BJ (cell line): ENCODE data around the gene LRRC17. TPM values are rescaled to one million over a fixed set of nuclear protein-coding genes. Genes with fewer than 3 reads are reported as not detected.

ENCODE experiments used
- CTCF ChIA-PET: fragments of 350-600 bp; formaldehyde crosslinking; extraction: SDS; loops from one replicate; lab custom pipeline; 2021; ENCODE audit warnings: antibody characterized with exemption, inconsistent platforms; lab: Yijun Ruan, JAX
- POLR2A ChIA-PET: fragments of 300-600 bp; sonication (Branson Sonifier 250); formaldehyde crosslinking; extraction: SDS; loops from one replicate; lab custom pipeline; 2021; ENCODE audit warnings: antibody characterized with exemption; lab: Charles Lee
- DNase-seq: peaks from one replicate; pipeline ENCODE4 v3.0.0-alpha.2; 2011; ENCODE audit warnings: low read depth
- H3K27me3 ChIP-seq: 2 replicates; pipeline ENCODE4 v1.6.0; 2011; ENCODE audit warnings: low read length; ENCODE audit not compliant: control insufficient read depth, insufficient read depth
- H3K36me3 ChIP-seq: 2 replicates; pipeline ENCODE4 v1.5.1; 2011; ENCODE audit warnings: low read length; ENCODE audit not compliant: control insufficient read depth, insufficient read depth
- H3K4me3 ChIP-seq: 2 replicates; pipeline ENCODE4 v1.5.1; 2011; ENCODE audit warnings: low read depth, mild to moderate bottlenecking, control low read depth, low read length
- CTCF ChIP-seq: IDR thresholded peaks from 2 replicates; pipeline ENCODE4 v1.5.1; 2011; ENCODE audit warnings: low read depth, mild to moderate bottlenecking, control low read depth, inconsistent platforms, low read length, moderate library complexity; ENCODE audit not compliant: insufficient read depth
- polyA minus RNA-seq: library from RNA; depleted of rRNA, polyadenylated mRNA; stranded (reverse); fragments of >200 nt; gene quantifications from 2 replicates; pipeline ENCODE4 v1.2.3, GENCODE V29; 2011; rRNA and poly(A)+ RNA removed
- polyA plus RNA-seq: library from polyadenylated mRNA; depleted of rRNA; stranded (reverse); fragments of >200 nt; gene quantifications from 2 replicates; pipeline ENCODE4 v1.2.3, GENCODE V29; 2011; rRNA removed

The LRRC17 gene
- 2.4 and 3.4 TPM in 2 replicates for polyA plus RNA-seq
- polyA minus RNA-seq, result 0.76 and 0.77 TPM in 2 replicates

DNA sequence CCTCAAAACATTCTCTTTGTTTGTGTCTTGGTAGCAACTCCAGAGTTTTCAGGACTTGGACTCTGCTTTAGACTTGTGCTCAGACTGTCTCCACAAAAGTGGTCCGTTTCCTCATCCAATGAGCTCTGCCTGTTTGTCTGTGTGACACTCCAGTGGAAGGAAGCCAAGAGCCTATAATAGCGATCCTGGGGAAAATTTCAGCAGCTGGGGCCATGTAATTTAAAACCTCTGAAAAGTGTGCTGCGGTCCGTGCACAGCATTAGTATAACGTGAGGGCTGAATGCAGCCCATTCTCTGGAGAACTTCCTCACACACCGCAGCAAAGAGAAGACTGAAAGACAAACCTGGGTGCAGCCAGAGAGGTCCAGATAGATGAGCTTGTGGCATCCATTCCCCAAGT lies at the start of gene LRRC17:
Gene LRRC17, plus strand, starts transcription at position 259 of the 400 bp plus-strand sequence. CDS start 20,914 bp downstream, outside the sequence.
- H3K4me3 ChIP-seq, result peak within 1 kb of the TSS; percentile 27
- H3K27me3 ChIP-seq, result no peaks in the 10 kb centered on the region
- CTCF ChIA-PET, result interaction anchor here (1.0 kb wide), 2 partner anchors 21 to 24 kb away, joined by 3 read pairs; no protein-coding TSS in a partner anchor
- DNase-seq, result no peak
- POLR2A ChIA-PET, result no interaction called here
- H3K36me3 ChIP-seq, result no peaks in the 10 kb centered on the region
- TF ChIP-seq CTCF, result no peak

- Histone ChIP-seq H3K27me3 (no peaks in the 10 kb centered on the region), H3K4me3 (no peak overlapping the region), H3K36me3 (no peaks in the 10 kb centered on the region)
- POLR2A ChIA-PET, result no interaction called here
- no peak for TF ChIP-seq CTCF
- DNase-seq, result no peak
- CTCF ChIA-PET, result no interaction called here
Measured at GRCh38 chr7:102864958-102865357, 47.8 kb upstream of the LRRC17 start.

- POLR2A ChIA-PET, result no interaction called here
- Histone ChIP-seq H3K27me3 (no peaks in the 10 kb centered on the region), H3K4me3 (no peak overlapping the region), H3K36me3 (no peaks in the 10 kb centered on the region)
- no peak for TF ChIP-seq CTCF
- CTCF ChIA-PET, result no interaction called here
- DNase-seq, result no peak
Measured at GRCh38 chr7:102866535-102867215, 46.1 kb upstream of the LRRC17 start.

- DNase-seq, result no peak
- Histone ChIP-seq H3K36me3 (no peaks in the 10 kb centered on the region), H3K4me3 (no peak overlapping the region), H3K27me3 (no peaks in the 10 kb centered on the region)
- CTCF ChIA-PET, result no interaction called here
- POLR2A ChIA-PET, result no interaction called here
- no peak for TF ChIP-seq CTCF
Measured at GRCh38 chr7:102869195-102869594, 43.6 kb upstream of the LRRC17 start.

GRCh38 chr7:102872460-102872859 lies 40.3 kb upstream of the LRRC17 start:
- Histone ChIP-seq H3K4me3 (no peak overlapping the region), H3K36me3 (no peaks in the 10 kb centered on the region), H3K27me3 (no peaks in the 10 kb centered on the region)
- CTCF ChIA-PET, result interaction anchor here (1.4 kb wide), 1 partner anchor 13 kb away, joined by 3 read pairs; no protein-coding TSS in a partner anchor
- peak; percentile 84 for DNase-seq
- no peak for TF ChIP-seq CTCF
- POLR2A ChIA-PET, result no interaction called here
